Activated CD4-positive, CD25-positive, alpha-beta regulatory T cell treated with anti-CD3 and anti-CD28 coated beads, Interleukin-2, amount 50 U/mL, for 72 hours (primary cell): ENCODE results near the gene RASGRF2.

Source experiments
- DNase-seq: peaks from one replicate; pipeline ENCODE4 v3.0.0; 2021

The RASGRF2 gene

DNA sequence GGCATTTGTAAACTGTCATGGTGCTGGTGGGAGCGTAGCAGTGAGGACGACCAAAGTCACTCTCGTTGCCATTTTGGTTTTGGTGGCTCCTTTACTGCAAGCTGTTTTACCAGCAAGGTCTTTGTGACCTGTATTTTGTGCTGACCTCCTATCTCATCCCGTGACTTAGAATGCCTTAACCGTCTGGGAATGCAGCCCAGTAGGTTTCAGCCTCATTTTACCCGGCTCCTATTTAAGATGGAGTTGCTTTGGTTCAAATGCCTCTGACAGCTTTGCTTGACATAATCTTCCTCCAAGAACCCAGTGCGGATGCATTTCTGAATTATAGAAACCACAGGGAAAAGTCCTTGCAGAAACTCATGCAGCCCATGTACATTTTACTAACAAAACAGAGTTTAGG, 3.9 kb upstream of the RASGRF2 start:
- no peak for DNase-seq

DNA sequence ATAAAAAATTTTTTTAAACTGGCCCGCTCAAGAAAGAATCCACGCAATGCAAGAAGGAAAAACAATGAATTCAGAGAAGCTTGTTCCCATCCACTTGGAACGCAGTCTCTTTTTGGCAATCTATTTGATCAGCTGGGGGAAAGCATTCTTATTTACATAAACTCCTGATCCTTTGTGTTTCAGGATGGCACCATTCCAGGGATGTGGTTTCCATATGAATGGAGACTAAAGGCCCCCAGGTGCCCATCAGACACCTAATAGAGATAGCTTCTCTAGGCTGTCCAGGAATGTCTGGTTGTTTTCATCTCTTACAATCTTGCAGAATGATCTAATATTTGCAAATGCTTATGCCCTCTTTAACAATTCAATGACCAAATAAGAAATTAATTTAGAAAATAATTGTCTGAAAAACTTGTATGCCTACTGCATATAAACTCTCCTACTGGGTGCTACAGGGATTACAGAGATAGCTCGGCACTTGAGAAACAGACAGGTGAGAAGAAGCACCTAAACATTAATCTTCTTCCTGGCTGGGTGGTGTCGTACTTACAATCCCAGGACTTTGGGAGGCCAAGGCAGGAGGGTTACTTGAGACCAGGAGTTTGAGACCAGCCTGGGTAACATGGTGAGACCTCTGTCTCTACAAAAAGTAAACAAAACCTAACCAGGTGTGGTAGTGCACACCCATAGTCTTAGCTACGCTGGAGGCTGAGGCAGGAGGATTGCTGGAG, 3.0 kb upstream of the RASGRF2 start:
- DNase-seq: no peak

DNA sequence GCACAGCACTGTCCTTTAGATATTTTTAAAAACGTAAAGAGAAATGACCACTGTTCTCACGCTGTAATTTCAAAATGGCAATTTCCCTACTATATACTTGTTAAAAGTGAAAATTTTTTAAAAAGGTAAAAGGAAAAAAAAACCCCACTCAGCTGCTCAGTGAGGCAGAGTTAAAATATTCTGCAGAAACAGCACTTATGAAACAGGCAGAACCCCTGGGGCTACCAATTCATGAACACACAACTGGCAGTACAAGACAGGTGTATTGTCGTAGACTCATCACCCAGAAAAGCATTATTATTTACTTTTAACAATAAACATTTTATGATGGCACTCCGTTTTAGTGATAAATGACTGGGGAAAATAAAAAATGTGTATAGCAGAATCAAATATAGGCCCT, 1.5 kb upstream of the RASGRF2 start:
- DNase-seq: no peak

DNA sequence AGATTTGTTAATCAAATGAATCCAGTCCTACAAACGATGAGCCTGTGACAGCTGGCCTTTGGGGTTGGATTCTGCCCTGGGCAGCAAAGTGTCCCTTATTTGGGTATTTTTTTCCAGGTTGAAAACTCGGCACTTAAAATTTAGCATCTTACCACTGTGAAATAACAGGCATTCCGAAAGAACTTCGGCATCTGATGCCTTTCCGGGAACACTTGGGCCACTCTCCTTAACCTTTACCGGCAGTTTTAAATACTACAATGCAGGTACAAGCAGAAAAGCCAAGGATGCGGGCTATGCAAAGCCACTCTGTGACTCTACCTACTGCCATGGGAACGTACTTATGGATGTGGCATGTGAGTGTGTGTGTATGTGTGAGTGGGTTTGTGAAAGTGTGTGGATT, 1.0 kb upstream of the RASGRF2 start:
- no peak for DNase-seq

DNA sequence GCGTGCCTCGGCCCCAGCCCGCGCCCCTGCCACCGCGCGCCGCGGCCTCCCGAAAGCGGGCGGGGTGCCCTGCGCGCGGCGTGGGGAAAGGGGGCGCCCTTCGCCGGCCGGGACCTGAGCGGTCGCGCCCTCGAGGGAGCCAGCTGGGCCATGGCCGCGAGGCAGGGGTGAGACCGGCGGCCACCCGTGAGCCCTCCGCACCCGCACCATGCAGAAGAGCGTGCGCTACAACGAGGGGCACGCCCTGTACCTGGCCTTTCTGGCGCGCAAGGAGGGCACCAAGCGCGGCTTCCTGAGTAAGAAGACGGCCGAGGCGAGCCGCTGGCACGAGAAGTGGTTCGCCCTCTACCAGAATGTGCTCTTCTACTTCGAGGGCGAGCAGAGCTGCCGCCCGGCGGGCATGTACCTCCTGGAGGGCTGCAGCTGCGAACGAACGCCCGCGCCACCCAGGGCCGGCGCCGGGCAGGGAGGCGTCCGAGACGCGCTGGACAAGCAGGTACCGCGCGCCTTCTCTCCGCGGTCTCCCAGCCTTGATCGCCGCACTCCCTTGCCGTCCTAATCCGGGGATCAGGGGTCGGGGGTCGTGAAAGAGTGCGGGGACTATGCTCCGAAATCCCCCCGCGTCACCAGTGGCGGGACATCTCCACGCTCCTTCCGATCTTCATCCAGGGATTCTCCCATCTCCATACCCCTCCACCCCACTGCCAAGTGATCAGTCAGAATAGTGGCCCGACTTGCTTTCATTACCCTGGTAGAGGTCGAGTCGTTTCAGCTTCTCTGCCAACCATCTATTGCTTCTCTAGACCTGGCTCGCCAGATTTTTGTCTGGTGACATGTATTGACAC, 590 bp downstream of the RASGRF2 start:
- DNase-seq: peak; percentile 56

DNA sequence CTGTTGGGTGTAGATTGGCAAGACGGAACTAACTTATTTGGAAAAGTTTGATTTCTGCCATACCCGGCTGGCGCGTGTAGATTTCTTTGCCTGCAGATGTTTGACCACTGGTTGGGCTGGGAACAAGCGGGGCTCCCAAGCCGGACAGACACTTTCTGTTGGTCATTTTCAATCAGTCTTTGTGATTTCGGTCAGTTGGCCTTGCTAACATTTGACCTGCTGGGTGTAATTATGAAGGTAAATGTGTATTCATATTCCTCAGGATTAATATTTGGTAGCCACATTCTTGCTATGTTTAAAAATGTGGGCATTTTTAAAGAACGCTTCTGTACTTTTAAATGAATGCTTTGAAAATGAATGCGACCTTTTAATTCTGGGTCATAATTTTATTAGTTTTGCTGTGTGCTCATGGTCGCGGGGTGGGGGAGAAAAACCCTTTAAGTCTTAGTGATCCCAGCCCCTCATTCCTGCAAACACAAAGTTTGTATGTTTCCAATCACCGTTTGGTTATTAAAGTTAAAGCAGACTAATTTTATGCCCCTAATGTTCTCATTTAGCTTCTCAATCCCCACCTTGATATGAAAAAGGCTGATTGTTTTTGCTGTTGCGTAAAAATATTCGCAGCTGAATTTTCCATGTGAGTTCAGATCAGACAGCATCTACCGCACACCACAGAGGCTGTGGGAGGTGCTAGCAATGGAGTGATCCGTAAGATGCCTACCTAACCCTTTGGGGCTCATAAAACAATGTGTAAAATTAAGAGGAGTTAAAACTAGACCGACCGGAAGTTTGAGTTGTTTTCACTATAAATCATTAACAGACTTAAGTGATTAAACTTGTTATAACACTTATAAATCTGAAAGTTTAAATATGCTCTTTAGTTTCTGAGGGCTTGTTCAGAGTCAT, 1.5 kb downstream of the RASGRF2 start:
- no peak for DNase-seq

DNA sequence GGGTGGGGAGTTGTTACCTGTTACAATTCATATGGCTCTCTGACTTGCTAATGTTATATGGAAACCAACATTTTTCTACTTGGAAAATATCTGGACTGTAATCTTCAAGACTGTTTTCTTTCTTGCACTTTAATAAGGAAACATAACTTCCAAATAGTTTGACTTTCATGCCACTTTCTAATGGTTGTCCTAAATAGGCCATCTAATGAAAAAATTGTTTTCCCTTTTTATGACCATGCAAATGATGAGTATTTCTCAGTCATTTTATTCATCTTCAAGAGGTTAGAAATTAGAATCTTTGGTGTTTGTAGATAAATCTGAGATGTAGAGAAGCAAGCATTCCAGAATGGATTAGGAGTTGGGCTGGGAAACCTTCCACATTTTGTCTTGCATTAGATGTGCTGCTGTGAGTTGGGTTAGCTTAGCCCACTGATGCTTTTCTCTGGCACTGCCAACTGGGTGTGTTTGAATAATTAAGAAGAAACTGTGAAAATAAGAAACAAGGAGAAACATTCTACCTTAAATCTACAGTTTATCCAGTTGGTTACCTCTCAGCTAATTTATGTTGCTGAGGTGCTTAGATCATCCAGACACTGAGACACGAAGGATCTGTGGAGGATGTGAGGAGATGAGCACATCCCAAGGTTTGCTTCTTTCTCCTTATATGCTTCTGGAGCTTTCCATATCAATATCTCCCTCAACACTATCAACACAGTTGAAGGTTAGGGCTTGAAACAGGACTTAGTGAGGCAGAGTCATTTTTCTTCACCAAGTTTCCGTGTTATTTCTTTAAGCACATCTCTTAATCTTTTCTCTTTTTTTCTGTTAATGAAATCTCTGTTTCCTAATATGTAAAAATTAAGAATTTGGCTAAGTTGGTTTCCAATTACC, 2.7 kb downstream of the RASGRF2 start:
- DNase-seq: no peak

DNA sequence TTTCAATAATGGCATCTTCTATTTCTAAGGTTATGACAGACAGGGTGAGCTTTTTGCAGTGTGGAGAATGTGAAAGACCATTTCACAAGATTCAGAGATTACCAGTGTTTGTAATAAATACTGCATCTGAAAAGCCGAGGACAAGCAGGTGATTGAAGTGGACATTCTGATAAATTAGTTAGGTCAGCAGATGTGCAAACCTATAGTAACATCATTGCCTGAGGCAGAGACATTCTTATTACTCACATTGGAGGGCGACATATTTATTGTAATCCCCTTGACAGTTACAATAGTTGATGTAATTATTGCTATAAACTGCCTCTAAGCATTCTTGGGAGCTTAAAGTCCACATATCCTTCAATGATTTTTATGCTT, 3.3 kb downstream of the RASGRF2 start:
- DNase-seq: no peak

DNA sequence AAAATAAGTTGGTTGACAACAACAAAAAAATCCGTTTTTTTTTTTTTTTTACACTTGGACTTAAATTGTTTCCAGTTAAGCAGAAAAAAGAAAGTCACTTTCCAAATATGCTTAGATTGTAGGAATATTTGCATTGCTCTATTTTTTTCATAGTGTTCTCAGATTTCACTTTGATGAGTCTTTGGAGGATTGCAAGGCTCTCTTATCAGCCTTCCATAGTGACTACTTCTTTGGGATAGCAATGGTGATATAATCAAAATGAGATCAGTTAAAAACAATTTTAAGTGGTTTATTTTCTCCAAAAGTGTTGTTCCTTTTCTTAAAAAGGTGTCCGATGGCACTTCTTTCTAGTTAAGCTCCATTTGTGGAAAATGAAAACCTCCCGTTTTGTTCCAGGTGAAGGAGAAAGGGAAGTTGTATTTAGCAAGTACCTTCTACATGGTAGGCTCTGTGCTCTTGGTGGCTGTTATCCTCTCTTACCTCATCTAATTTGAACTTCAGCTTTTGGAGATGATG, 3.9 kb downstream of the RASGRF2 start:
- DNase-seq: no peak

DNA sequence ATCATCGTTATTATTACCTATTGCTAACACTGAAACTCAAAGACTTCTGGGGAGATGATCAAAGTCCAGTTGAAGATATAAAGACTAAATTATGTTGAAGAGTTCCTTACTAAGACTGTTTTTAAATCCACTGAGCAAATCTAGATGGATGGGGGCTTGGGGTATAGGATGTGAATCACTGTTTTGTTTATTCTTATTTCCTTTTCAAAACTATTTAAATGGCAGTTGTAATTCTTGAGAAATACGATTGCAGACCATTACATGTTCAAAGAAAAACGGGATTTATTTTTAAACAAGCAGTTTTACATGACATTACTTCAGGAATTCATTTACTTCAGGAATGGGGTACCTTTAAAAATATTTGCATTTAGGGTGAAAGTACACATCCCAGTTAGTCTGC, 4.3 kb downstream of the RASGRF2 start:
- no peak for DNase-seq

DNA sequence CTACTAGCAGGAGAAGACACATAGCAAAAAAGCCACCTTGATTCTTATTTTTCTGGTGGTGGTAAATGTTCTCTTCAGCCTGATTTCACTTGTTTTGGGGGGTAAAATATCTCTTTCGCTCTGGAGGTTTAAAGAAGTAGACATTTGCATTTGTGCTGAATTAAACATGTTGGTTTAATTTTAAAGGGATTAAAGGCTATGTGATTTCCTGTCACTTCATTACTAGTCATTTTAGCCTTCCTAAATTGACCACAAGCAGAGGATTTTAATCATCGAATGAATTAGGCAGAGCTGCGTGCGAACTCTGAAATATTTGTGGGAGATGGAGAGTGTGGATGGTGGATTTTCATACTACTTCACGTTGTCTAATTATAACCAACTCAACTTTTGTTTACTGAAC, 4.8 kb downstream of the RASGRF2 start:
- no peak for DNase-seq

DNA sequence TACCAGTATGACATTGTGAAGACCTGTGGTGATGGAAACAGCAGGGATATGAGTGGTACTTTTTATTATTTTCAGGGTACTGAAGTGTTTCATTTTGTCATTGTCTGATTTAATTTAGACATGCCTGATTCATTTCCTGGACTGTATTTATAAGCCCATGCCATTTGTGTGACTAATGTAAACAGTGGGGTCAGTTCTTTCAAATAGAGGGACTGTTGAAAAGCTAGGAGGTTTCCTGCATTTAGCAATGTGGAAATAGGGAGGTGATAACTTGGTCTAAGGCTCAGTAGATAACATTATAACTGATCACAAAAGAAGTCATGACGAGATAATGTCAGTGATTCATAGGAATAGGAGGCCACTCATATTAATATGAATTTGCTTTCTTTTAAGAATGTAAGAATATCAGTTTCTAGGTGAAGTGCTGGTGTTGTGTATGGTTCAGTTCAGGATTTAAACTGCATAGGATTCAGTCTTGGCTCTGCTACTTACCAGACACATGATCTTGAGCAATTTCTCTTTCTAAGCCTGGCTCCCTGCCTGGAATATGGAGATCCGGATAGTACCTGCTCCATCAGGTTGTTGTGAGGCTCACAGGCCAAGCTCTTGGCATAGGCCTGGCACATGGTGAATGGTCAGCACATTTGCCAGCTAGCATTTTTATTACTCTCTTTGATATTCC, 7.5 kb downstream of the RASGRF2 start:
- no peak for DNase-seq

DNA sequence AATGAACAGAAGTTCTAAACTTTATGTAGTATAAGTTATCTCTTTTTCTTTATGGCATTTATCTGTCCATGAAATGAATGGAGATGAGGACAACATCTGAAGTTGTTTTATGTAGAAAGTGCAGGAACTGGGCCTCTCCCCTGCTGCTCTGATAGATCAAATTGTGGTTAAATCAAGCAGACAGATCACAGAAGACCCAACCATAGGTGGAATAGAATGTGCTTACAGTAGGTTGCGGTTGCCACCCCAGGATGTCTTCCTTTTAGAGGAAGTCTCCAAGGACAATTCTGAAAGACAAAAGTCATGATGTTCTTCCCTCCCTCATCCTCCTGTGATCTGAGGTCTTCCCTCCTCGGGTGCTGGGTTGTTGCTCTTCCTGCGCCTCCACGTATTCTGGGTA, 12.9 kb downstream of the RASGRF2 start:
- no peak for DNase-seq

DNA sequence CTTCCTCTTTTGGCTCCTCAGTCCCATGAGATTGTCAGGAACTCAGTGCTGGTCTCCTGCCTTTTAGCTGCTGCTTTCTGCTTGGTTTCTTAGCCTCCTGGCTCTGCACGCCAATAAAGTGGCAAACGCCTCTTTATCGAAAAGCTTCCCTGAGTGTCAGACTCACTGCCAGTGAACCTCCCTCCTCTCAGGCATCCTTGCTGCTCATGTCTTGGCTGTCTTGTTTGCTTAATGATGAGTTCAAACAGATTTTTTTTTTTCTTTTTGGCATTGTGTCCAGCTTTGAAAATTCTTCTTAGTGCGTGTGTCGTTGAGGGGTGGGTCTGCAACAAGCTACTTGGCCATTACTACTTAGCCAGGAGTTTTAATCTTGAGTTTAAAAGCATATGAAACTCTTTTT, 14.9 kb downstream of the RASGRF2 start:
- DNase-seq: no peak

DNA sequence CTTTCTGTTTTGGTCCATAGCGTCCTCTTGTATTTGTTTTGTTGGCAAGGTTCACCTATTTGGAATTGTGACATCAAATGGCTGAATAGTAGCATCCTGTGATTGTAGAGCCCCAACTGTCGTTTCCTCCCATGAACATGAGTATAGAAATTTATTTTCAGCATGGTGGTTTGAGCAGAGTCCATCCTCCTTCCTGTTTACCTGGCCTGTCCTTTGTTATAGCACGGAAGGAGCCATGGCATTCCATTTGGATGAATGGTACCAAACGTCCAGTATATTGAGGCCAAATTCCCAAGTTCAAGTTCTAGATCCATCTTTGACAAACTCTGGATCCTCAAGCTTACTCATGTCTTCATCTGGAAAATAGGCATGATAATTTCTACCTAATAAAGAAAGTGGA, 16.8 kb downstream of the RASGRF2 start:
- no peak for DNase-seq

DNA sequence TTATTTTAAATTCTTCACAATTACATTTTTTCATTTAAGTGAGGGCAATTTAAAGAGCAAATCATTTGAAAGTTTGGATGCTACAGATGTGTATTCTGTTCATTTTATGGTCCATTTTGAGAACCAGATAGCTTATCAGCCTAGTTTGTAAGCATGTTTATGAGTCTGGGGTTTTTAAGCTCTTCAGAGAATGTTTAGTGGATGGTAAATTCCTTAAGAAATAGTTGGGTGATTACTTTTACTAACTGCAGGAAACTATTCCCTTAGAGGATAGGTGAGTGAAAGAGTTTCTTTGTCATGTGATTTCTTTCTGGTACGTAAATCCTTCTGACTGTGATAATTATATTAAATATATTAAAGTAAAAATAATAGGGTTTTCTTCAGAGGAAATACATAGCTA, 17.6 kb downstream of the RASGRF2 start:
- DNase-seq: no peak

DNA sequence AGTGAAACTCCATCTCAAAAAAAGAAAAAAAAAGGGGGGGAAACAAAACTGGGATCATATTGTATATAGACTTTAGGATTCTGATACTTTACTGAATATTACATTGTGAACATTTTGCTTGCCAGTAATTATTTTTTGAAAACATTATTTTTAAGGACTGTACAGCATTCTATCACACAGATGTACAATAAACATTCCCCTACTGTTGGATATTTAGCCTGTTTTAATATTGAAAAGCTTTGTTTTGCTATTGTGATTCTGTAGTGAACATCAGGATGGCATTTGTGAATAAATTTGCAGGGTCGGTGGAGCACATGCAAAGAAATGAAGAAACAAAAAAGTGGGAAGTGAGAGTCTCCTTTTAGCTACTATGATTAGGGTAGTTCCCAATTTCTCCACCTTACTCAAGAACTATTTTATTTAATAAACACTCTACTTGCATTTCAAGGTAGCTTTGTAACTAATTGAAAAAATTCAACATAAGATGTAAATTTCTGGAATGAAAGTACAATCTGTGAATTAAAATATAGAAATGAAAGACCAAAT, 18.7 kb downstream of the RASGRF2 start:
- DNase-seq: no peak

DNA sequence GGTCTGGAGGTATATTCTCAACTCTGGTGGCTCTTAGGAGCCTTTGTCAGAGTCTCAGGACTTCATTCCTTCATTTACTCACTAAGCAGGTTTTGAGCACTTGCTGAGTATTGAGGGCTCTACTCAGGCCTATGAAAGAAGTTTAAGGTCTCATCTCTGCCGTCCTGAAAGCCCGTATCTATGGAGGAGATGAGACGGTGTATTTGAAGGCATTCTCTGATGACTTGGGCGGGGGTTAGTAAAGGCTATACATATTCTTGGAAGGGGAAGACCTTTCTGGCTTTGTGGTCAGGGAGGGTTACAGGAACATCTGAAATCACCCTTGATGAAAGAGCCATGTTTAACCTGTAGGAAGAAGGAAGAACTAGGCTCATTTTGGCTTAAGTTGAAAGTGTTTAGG, 21.9 kb downstream of the RASGRF2 start:
- no peak for DNase-seq

DNA sequence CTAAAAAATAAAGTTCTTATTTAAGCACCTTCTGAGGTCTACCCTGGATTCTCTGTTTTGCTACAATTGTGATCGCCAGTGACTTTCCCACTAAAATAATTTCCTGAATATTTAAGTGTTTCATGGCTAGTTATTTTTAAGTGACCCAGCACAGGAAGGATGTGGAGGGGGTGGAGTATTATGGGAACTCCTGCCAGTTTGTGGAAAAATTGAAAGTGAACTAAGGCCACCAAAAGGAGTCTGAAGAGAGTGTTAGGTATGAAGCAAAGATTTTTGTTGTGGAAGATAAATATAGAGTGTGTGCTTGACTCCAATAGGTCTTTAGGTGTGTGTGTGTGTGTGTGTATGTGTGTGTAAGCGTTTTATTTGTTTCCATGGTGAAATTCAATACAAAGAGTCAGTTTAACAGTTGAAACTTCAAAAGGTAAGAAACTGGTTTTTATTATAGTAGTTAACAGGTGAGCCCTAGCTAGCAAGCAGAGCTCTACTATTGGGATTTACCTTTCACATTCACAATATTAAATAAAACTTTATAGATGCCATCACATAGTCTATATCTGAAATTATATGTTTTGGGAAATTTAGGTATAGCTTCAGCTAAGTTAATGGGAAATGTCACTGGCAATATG, 25.6 kb downstream of the RASGRF2 start:
- DNase-seq: no peak

DNA sequence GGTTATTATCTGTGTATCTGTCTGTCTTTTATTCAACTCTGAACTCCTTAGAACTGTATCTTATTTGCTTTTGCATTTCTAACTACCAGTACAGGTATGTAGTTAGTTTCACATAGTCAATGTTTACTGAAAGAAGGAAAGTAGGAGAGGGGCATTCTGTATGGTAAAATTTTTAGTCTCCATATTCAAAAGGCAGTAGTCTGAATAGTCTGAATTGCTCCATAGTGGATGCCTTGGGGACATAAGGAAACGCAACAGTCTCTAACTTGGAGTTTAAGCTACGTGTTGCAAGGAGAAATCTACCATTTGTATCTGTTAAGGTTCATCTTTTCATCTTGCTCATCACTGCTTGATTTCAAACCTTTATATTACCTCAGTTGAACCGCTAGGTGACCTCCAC, 26.2 kb downstream of the RASGRF2 start:
- no peak for DNase-seq
